CD4-positive, alpha-beta T cell treated with Interleukin-15 for 4 hours (primary cell): ENCODE results near the gene TMEM131.

Source experiments
- DNase-seq: peaks from one replicate; pipeline ENCODE4 v3.0.0-alpha.2; 2020; ENCODE audit warnings: low spot score

TMEM131 gene

GRCh38 chr2:97992836-97993825, 2.6 kb downstream of the TMEM131 start:
- DNase-seq, result no peak

- DNase-seq, result no peak
Observed at GRCh38 chr2:97991081-97991856, 4.5 kb downstream of the TMEM131 start.

GRCh38 chr2:97988722-97989121, 7.0 kb downstream of the TMEM131 start:
- no peak for DNase-seq

GRCh38 chr2:97985998-97986397, 9.8 kb downstream of the TMEM131 start:
- no peak for DNase-seq

- no peak for DNase-seq
Observed at GRCh38 chr2:97983698-97984097, 12.1 kb downstream of the TMEM131 start.

GRCh38 chr2:97983134-97983533, 12.6 kb downstream of the TMEM131 start:
- no peak for DNase-seq

- no peak for DNase-seq
Observed at GRCh38 chr2:97982621-97983020, 13.1 kb downstream of the TMEM131 start.

- no peak for DNase-seq
Observed at GRCh38 chr2:97981961-97982360, 13.8 kb downstream of the TMEM131 start.

- DNase-seq, result no peak
Observed at GRCh38 chr2:97979904-97980303, 15.8 kb downstream of the TMEM131 start.

- DNase-seq, result no peak
Observed at GRCh38 chr2:97974471-97974870, 21.3 kb downstream of the TMEM131 start.

- no peak for DNase-seq
Observed at GRCh38 chr2:97970293-97971060, 25.3 kb downstream of the TMEM131 start.

GRCh38 chr2:97969081-97970067, 26.4 kb downstream of the TMEM131 start:
- DNase-seq, result no peak

GRCh38 chr2:97967931-97968627, 27.7 kb downstream of the TMEM131 start:
- DNase-seq, result no peak

GRCh38 chr2:97967216-97967592, 28.5 kb downstream of the TMEM131 start:
- no peak for DNase-seq

- no peak for DNase-seq
Observed at GRCh38 chr2:97966545-97967215, 29.1 kb downstream of the TMEM131 start.

GRCh38 chr2:97965116-97965515, 30.6 kb downstream of the TMEM131 start:
- DNase-seq, result no peak

GRCh38 chr2:97963880-97964279, 31.9 kb downstream of the TMEM131 start:
- DNase-seq, result no peak

GRCh38 chr2:97963079-97963406, 32.7 kb downstream of the TMEM131 start:
- DNase-seq, result no peak

GRCh38 chr2:97961534-97961933, 34.2 kb downstream of the TMEM131 start:
- no peak for DNase-seq

GRCh38 chr2:97958184-97958583, 37.6 kb downstream of the TMEM131 start:
- no peak for DNase-seq
